Measurements from ENCODE around the gene LRIT2.

DNA sequence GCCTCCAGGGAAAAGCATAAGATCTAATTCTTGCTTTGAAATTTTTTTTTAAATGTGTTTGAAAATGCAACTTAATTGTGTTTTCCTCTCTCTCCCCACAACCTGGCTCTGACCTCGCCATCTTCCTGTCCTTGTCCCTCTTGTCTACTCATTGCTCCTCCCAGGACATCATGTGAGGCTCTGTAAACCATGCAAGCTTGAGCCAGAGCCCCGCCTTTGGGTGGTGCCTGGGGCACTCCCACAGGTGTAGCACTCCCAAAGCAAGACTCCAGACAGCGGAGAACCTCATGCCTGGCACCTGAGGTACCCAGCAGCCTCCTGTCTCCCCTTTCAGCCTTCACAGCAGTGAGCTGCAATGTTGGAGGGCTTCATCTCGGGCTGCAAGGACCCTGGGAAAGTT lies 40.8 kb downstream of the LRIT2 start:
- TF ChIP-seq, protein P1, sequence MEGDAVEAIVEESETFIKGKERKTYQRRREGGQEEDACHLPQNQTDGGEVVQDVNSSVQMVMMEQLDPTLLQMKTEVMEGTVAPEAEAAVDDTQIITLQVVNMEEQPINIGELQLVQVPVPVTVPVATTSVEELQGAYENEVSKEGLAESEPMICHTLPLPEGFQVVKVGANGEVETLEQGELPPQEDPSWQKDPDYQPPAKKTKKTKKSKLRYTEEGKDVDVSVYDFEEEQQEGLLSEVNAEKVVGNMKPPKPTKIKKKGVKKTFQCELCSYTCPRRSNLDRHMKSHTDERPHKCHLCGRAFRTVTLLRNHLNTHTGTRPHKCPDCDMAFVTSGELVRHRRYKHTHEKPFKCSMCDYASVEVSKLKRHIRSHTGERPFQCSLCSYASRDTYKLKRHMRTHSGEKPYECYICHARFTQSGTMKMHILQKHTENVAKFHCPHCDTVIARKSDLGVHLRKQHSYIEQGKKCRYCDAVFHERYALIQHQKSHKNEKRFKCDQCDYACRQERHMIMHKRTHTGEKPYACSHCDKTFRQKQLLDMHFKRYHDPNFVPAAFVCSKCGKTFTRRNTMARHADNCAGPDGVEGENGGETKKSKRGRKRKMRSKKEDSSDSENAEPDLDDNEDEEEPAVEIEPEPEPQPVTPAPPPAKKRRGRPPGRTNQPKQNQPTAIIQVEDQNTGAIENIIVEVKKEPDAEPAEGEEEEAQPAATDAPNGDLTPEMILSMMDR (IDR thresholded peaks at IDR 0.05): no peak
- TF ChIP-seq POLR2A (IDR thresholded peaks at IDR 0.05): no peak

Measured in prostate gland (tissue), 2 donors.